Adrenal gland (tissue), 5 donors: ENCODE measurements around the gene CMTM3.

Experiments
- POLR2A ChIP-seq, 2 donors: fragments of 450-650 bp; IDR thresholded peaks; one replicate each; pipeline ENCODE4 v1.6.1; 2017; ENCODE audit warnings: antibody characterized with exemption in 2 of 2, mild to moderate bottlenecking in 2 of 2, moderate library complexity in 1 of 2
- TF ChIP-seq, protein P1 (sequence below), 6 experiments: fragments of 450-650 bp in 4 of 6; fragments of 200-600 bp in 2 of 6; sonication (generic) in 1 of 6; IDR thresholded peaks; 1 replicate in 5 of 6; 2 replicates in 1 of 6; pipeline versions ENCODE4 v1.5.1 to v1.8.0; 2016 to 2021; ENCODE audit warnings: antibody characterized with exemption in 6 of 6, mild to moderate bottlenecking in 2 of 6, moderate library complexity in 1 of 6
- donor health status: DM: no; HTN: no; CAD: no.

DNA sequence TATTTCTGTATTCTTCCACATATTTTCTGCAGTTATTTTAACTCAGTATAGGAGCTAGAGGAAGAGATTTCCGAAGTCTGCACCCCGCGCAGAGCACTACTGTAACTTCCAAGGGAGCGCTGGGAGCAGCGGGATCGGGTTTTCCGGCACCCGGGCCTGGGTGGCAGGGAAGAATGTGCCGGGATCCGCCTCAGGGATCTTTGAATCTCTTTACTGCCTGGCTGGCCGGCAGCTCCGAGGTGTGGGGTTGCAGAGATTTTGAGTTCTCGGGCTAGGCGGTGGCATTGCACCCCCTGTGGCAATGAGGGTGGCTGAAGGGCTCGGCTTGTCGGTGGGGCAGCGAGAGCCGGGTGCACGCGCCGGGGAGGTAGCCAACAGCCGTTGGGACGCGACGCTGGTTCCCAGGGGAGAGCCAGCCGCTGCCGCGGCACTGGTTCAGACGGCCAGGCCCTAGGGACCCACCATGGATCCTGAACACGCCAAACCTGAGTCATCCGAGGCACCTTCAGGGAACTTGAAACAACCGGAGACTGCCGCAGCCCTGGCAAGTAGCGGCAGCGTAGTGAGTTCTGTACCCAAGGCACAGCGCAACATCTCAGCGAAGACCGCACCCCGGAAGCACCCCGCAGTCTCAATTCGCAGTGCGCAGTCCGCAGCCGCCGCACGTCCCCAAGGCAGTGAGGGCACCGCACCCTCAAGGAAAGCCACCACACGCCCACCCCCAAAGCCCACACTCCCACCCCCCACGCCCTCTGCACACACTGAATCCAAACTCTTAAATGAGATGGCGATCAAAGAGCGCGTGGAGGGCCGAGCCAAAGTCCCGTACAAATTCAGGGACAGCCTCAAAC is 38.2 kb upstream of the CMTM3 start, which contains the start of gene CMTM1:
- TF ChIP-seq, protein P1, sequence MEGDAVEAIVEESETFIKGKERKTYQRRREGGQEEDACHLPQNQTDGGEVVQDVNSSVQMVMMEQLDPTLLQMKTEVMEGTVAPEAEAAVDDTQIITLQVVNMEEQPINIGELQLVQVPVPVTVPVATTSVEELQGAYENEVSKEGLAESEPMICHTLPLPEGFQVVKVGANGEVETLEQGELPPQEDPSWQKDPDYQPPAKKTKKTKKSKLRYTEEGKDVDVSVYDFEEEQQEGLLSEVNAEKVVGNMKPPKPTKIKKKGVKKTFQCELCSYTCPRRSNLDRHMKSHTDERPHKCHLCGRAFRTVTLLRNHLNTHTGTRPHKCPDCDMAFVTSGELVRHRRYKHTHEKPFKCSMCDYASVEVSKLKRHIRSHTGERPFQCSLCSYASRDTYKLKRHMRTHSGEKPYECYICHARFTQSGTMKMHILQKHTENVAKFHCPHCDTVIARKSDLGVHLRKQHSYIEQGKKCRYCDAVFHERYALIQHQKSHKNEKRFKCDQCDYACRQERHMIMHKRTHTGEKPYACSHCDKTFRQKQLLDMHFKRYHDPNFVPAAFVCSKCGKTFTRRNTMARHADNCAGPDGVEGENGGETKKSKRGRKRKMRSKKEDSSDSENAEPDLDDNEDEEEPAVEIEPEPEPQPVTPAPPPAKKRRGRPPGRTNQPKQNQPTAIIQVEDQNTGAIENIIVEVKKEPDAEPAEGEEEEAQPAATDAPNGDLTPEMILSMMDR (IDR thresholded peaks at IDR 0.05), result no peak
- TF ChIP-seq POLR2A (IDR thresholded peaks at IDR 0.05), result no peak
